Measurements from ENCODE around the gene FGF14. TPM values are rescaled to one million over a fixed set of nuclear protein-coding genes. Genes with fewer than 3 reads are reported as not detected.

Gene FGF14
- total RNA-seq, 1 experiment from 2014 or later: 0.22 TPM

GRCh38 chr13:102220681-102221228 is 181.1 kb downstream of the FGF14 start:
- H3K27me3 ChIP-seq (ENCODE audit: insufficient read depth, low read length): no peaks in the 10 kb centered on the region
- no peak overlapping the region for H2BK120ac ChIP-seq (ENCODE audit: low read depth, low read length, poor library complexity, severe bottlenecking)
- no peaks in the 10 kb centered on the region for H3K9me3 ChIP-seq (ENCODE audit: control insufficient read depth, low read depth, low read length)
- no peak overlapping the region for H3K4me2 ChIP-seq (ENCODE audit: insufficient read depth, insufficient read length, low read length)
- H4K5ac ChIP-seq (ENCODE audit: insufficient read length, low read depth, low read length): no peak overlapping the region
- H2AK5ac ChIP-seq (ENCODE audit: insufficient read length, low read length): no peak overlapping the region
- WGBS (ENCODE audit: extremely low coverage, insufficient read length, low lambda C conversion rate): no CpG with 5 or more reads among the region's 5 CpGs
- no peak overlapping the region for H3K4ac ChIP-seq (ENCODE audit: low read depth, low read length)
- H2BK15ac ChIP-seq (ENCODE audit: low read depth, low read length): no peak overlapping the region
- Mint-ChIP-seq H3K9me3 (no peaks in the 10 kb centered on the region), H3K36me3 (ENCODE audit: insufficient read depth in 1 of 3, low read depth in 3 of 3) (no peaks in the 10 kb centered on the region), H3K4me3 (no peak overlapping the region), H3K27ac (no peak overlapping the region; a peak in 1 of 7 replicates), H3K27me3 (ENCODE audit: low read depth) (no peaks in the 10 kb centered on the region), H3K4me1 (no peaks in the 10 kb centered on the region)
- no peak overlapping the region for H2BK12ac ChIP-seq (ENCODE audit: insufficient read length, low read depth, low read length)
- no peak overlapping the region for H3K9ac ChIP-seq (ENCODE audit: extremely low read depth, insufficient read length, low read length)
- H3K79me2 ChIP-seq (ENCODE audit: insufficient read depth, low read length): no peaks in the 10 kb centered on the region
- no peaks in the 10 kb centered on the region for H3K4me1 ChIP-seq (ENCODE audit: insufficient read depth, low read length)
- no peak overlapping the region for H2BK20ac ChIP-seq (ENCODE audit: low read depth, low read length, poor library complexity, severe bottlenecking)
- no peak overlapping the region for H3K23ac ChIP-seq (ENCODE audit: insufficient read length, low read depth, low read length)
- H3K23me2 ChIP-seq (ENCODE audit: insufficient read length, low read depth, low read length, poor library complexity, severe bottlenecking): no peaks in the 10 kb centered on the region
- no peak overlapping the region for H4K91ac ChIP-seq (ENCODE audit: insufficient read length, low read depth, low read length)
- no peak for DNase-seq
- no peak overlapping the region for H2AFZ ChIP-seq (ENCODE audit: low read length)
- no peak overlapping the region for H2BK5ac ChIP-seq (ENCODE audit: insufficient read length, low read length)
- H3T11ph ChIP-seq (ENCODE audit: low read length): no peak overlapping the region
- H4K20me1 ChIP-seq (ENCODE audit: control insufficient read depth, insufficient read depth, insufficient read length): no peaks in the 10 kb centered on the region
- TF ChIP-seq CTCF (conservative IDR thresholded peaks at IDR 0.05): no peak
- no peak overlapping the region for H3K56ac ChIP-seq (ENCODE audit: insufficient read length, low read depth, low read length)
- no peak overlapping the region for H3K14ac ChIP-seq (ENCODE audit: insufficient read depth, low read length)
- H3K18ac ChIP-seq (ENCODE audit: insufficient read length, low read depth, low read length): no peak overlapping the region
- no peaks in the 10 kb centered on the region for H3K79me1 ChIP-seq (ENCODE audit: insufficient read depth, low read depth, low read length, poor library complexity, severe bottlenecking)
- H3K27ac ChIP-seq (ENCODE audit: insufficient read length, low read depth, low read length): no peak overlapping the region
- H4K8ac ChIP-seq (replicated peaks; ENCODE audit: insufficient read length, low read depth, low read length): no peak overlapping the region

Data from H9 (cell line).